HFFc6 (cell line): ENCODE measurements around the gene RNF13. TPM values are rescaled to one million over a fixed set of nuclear protein-coding genes. Genes with fewer than 3 reads are reported as not detected.

Source experiments
- DNase-seq: peaks from one replicate; pipeline ENCODE4 v3.0.0-alpha.2; 2018
- H3K27ac Mint-ChIP-seq: 2 replicates; pipeline ENCODE4 v1.8.0; 2020; ENCODE audit warnings: mild to moderate bottlenecking, mixed read lengths
- H3K27me3 Mint-ChIP-seq: 2 replicates; pipeline ENCODE4 v1.8.0; 2021; ENCODE audit warnings: mild to moderate bottlenecking, moderate library complexity, mixed read lengths; ENCODE audit not compliant: insufficient read depth
- H3K36me3 Mint-ChIP-seq: 2 replicates; pipeline ENCODE4 v1.8.0; 2021; ENCODE audit warnings: low read depth, mixed read lengths
- H3K4me1 Mint-ChIP-seq: 2 replicates; pipeline ENCODE4 v1.8.0; 2020; ENCODE audit warnings: low read depth, mixed read lengths
- H3K4me3 Mint-ChIP-seq: 2 replicates; pipeline ENCODE4 v1.8.0; 2020; ENCODE audit warnings: mild to moderate bottlenecking, moderate library complexity, mixed read lengths
- H3K9me3 Mint-ChIP-seq: 2 replicates; pipeline ENCODE4 v1.8.0; 2020; ENCODE audit warnings: mild to moderate bottlenecking, mixed read lengths
- CTCF ChIP-seq: fragments of 200-600 bp; sonication (generic); IDR thresholded peaks from 2 replicates; pipeline ENCODE4 v1.5.0; 2021; ENCODE audit warnings: antibody characterized with exemption, mild to moderate bottlenecking
- total RNA-seq, 6 experiments: library from RNA; stranded (reverse); fragmentation: NEBNext Ultra II Directional; extraction: Animal tissue kit (Norgen Biotek cat#: 25700); gene quantifications; 2 replicates in 1 of 6; 3 replicates in 5 of 6; pipeline ENCODE4 v1.2.3, GENCODE V29; 2021

Gene RNF13
- total RNA-seq, 6 experiments from 2014 or later = 20.5 to 33.7 (median 25.7) TPM

DNA sequence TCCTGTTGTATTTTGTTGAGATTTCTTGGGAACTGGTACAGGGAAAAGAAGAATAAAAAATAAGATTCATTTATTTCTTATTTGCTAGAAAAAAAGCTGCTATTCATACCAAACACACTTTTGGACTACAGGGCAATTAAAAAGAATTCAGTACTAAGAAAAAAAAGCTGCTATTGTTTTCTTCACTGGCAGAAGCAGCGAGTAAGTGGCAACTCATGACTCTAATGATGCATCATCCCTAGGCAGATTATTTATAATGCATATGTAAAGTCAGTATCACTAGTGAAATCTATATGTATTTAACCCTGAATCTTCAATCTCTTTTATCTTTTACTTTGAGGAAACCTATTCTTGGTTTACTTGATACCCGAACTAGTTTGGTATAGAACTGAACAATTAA lies 142.4 kb downstream of the RNF13 start:
- no peak for TF ChIP-seq CTCF
- Mint-ChIP-seq H3K36me3 (peaks cover 34% of the 10 kb centered on the region), H3K27ac (peak overlapping the region; percentile 27; the same call in 1 of the 2 replicates), H3K4me3 (no peak overlapping the region), H3K27me3 (no peaks in the 10 kb centered on the region; the same call in 1 of the 2 replicates), H3K4me1 (peaks cover 46% of the 10 kb centered on the region), H3K9me3 (no peaks in the 10 kb centered on the region)
- no peak for DNase-seq

GRCh38 chr3:149957361-149958125 lies 144.5 kb downstream of the RNF13 start:
- Mint-ChIP-seq H3K9me3 (no peaks in the 10 kb centered on the region), H3K27me3 (no peaks in the 10 kb centered on the region), H3K36me3 (peaks cover 25% of the 10 kb centered on the region), H3K27ac (no peak overlapping the region), H3K4me1 (peaks cover 50% of the 10 kb centered on the region), H3K4me3 (no peak overlapping the region)
- TF ChIP-seq CTCF = no peak
- DNase-seq = no peak

GRCh38 chr3:149958171-149958796 lies 145.3 kb downstream of the RNF13 start:
- Mint-ChIP-seq H3K27ac (no peak overlapping the region), H3K27me3 (no peaks in the 10 kb centered on the region), H3K36me3 (peaks cover 23% of the 10 kb centered on the region), H3K4me3 (no peak overlapping the region), H3K4me1 (peaks cover 50% of the 10 kb centered on the region), H3K9me3 (no peaks in the 10 kb centered on the region)
- DNase-seq = no peak
- TF ChIP-seq CTCF = no peak

- Mint-ChIP-seq H3K27me3 (no peaks in the 10 kb centered on the region), H3K9me3 (no peaks in the 10 kb centered on the region), H3K36me3 (peaks cover 24% of the 10 kb centered on the region), H3K4me3 (no peak overlapping the region), H3K27ac (no peak overlapping the region), H3K4me1 (peaks cover 61% of the 10 kb centered on the region)
- no peak for DNase-seq
- TF ChIP-seq CTCF = no peak
Observed at GRCh38 chr3:149959443-149959842, 146.4 kb downstream of the RNF13 start.

DNA sequence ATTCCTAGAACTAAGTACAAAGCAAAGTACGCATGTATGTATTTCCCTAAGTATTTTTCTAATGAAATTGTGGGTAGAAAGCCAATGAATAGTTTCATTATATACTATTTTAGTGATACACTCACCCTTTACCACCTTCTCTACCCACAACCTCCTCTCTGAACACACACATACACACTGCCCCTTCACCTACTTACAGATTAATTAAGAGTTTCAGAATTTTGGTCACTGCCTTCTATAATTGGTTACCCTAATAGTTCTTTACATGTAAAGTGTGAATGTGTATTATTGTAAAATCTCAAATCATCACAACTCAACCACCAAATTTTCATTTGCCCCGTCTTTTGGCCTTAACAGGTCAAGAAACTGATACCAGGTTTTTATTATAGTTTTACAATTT lies 150.5 kb downstream of the RNF13 start:
- Mint-ChIP-seq H3K27ac (no peak overlapping the region; the same call in 1 of the 2 replicates), H3K4me1 (peaks cover 72% of the 10 kb centered on the region), H3K4me3 (no peak overlapping the region), H3K9me3 (no peaks in the 10 kb centered on the region), H3K36me3 (peaks cover 45% of the 10 kb centered on the region), H3K27me3 (no peaks in the 10 kb centered on the region; the same call in 1 of the 2 replicates)
- TF ChIP-seq CTCF = no peak
- no peak for DNase-seq
